A549 (cell line): ENCODE results near the gene KDM3A.

Experiments used
- CBX2 ChIP-seq: fragments of 200-600 bp; sonication (generic); IDR thresholded peaks from 2 replicates; pipeline ENCODE4 v1.6.1; 2016; ENCODE audit warnings: low read depth, mild to moderate bottlenecking, borderline replicate concordance
- CTCF ChIP-seq: fragments of >200 bp; sonication (Bioruptor Twin); formaldehyde crosslinking; IDR thresholded peaks from 3 replicates; pipeline ENCODE4 v1.5.1; 2016
- EP300 ChIP-seq, 2 experiments: fragments of >200 bp; sonication (Bioruptor Twin); formaldehyde crosslinking; IDR thresholded peaks; 2 replicates in 1 of 2; 3 replicates in 1 of 2; pipeline ENCODE4 v1.6.1; 2016 to 2017
- ESRRA ChIP-seq: fragments of 150-350 bp; IDR thresholded peaks from 2 replicates; pipeline ENCODE4 v1.6.1; 2014; ENCODE audit warnings: mild to moderate bottlenecking, low read length, borderline replicate concordance
- HOXA7 ChIP-seq: fragments of 250-450 bp; sonication (Bioruptor Pico); IDR thresholded peaks from 2 replicates; pipeline ENCODE4 v1.5.0; 2020; ENCODE audit warnings: mild to moderate bottlenecking, moderate library complexity
- KDM1A ChIP-seq: fragments of 200-600 bp; sonication (generic); IDR thresholded peaks from 2 replicates; pipeline ENCODE4 v1.6.1; 2016; ENCODE audit warnings: low read depth, mild to moderate bottlenecking
- NPAS2 ChIP-seq: fragments of 250-450 bp; sonication (Bioruptor Pico); IDR thresholded peaks from 2 replicates; pipeline ENCODE4 v1.8.0; 2022; ENCODE audit warnings: mild to moderate bottlenecking, moderate library complexity, borderline replicate concordance
- POLR2A ChIP-seq: IDR thresholded peaks from 2 replicates; pipeline ENCODE4 v1.6.1; 2012; ENCODE audit warnings: mild to moderate bottlenecking, low read length
- RAD21 ChIP-seq, 2 experiments: fragments of >200 bp in 1 of 2; sonication (Bioruptor Twin) in 1 of 2; formaldehyde crosslinking in 1 of 2; IDR thresholded peaks in 1 of 2; conservative IDR thresholded peaks in 1 of 2; 2 replicates in 1 of 2; 3 replicates in 1 of 2; pipeline ENCODE4 v1.6.1; 2012 to 2018; ENCODE audit warnings: inconsistent platforms in 1 of 2
- SMC3 ChIP-seq: fragments of >200 bp; sonication (Bioruptor Twin); formaldehyde crosslinking; IDR thresholded peaks from 3 replicates; pipeline ENCODE4 v1.6.1; 2018; ENCODE audit warnings: inconsistent platforms
- SREBF2 ChIP-seq: fragments of 450-650 bp; IDR thresholded peaks from 2 replicates; pipeline ENCODE4 v1.6.1; 2014; ENCODE audit warnings: mild to moderate bottlenecking, moderate library complexity
- TF ChIP-seq, protein P1 (sequence below): fragments of >200 bp; sonication (Bioruptor Twin); formaldehyde crosslinking; IDR thresholded peaks from 3 replicates; pipeline ENCODE4 v1.6.1; 2016

DNA sequence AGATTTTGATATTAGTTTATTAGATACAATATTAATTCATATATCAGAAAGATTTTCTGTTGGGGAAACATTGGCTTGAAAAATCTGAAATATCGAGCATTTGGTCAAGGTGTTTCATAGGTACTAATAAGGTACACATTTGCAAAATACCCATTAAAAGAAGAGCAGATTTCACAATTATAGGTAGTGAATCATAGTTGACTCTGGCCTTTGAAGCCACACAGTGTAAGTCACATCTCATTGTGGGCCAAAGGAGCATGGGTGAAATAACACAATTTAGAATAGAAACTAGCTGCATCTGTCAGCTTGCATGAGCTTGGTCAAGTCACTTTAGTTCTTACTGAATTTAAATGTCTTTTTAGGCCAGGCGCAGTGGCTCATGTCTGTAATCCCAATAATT is 4.9 kb downstream of the KDM3A start:
- TF ChIP-seq SMC3 = no peak
- no peak for TF ChIP-seq RAD21 (conservative IDR thresholded peaks at IDR 0.05 in 1 of 2, IDR thresholded peaks at IDR 0.05 in 1 of 2)
- no peak for TF ChIP-seq CTCF
- TF ChIP-seq ESRRA = no peak
- TF ChIP-seq NPAS2 = no peak
- no peak for TF ChIP-seq EP300 (IDR thresholded peaks at IDR 0.05)
- TF ChIP-seq SREBF2 = no peak
- TF ChIP-seq POLR2A = no peak
- TF ChIP-seq CBX2 = no peak
- TF ChIP-seq HOXA7 = no peak
- TF ChIP-seq KDM1A = no peak
- TF ChIP-seq, protein P1, sequence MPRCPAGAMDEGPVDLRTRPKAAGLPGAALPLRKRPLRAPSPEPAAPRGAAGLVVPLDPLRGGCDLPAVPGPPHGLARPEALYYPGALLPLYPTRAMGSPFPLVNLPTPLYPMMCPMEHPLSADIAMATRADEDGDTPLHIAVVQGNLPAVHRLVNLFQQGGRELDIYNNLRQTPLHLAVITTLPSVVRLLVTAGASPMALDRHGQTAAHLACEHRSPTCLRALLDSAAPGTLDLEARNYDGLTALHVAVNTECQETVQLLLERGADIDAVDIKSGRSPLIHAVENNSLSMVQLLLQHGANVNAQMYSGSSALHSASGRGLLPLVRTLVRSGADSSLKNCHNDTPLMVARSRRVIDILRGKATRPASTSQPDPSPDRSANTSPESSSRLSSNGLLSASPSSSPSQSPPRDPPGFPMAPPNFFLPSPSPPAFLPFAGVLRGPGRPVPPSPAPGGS = no peak
